ENCODE results near the gene MYL6.

- no peak for TF ChIP-seq CTCF (conservative IDR thresholded peaks at IDR 0.05)
- TF ChIP-seq ZFX (IDR thresholded peaks at IDR 0.05) = no peak
These were observed 2.9 kb downstream of the MYL6 start for GRCh38 chr12:56160894-56161689.
